IPS DF 19.7 (cell line): Measurements from ENCODE around the gene OLR1.

Source experiments
- DNase-seq: peaks from one replicate; pipeline ENCODE4 v3.0.0-alpha.2; 2013; ENCODE audit warnings: low read depth, low spot score

Gene OLR1

GRCh38 chr12:10153271-10154144 lies 18.4 kb downstream of the OLR1 start:
- peak; percentile 47 for DNase-seq

- no peak for DNase-seq
Observed at GRCh38 chr12:10151621-10152020, 20.3 kb downstream of the OLR1 start.

- DNase-seq: no peak
Observed at GRCh38 chr12:10147714-10148403, 24.1 kb downstream of the OLR1 start.

- no peak for DNase-seq
Observed at GRCh38 chr12:10142976-10143589, 28.8 kb downstream of the OLR1 start.

- no peak for DNase-seq
Observed at GRCh38 chr12:10140001-10140400, 31.9 kb downstream of the OLR1 start.

- no peak for DNase-seq
Observed at GRCh38 chr12:10136637-10137205, 35.2 kb downstream of the OLR1 start.

GRCh38 chr12:10135126-10135525 lies 36.8 kb downstream of the OLR1 start:
- no peak for DNase-seq

GRCh38 chr12:10132850-10133370 lies 39.0 kb downstream of the OLR1 start:
- no peak for DNase-seq

GRCh38 chr12:10131111-10131690 lies 40.7 kb downstream of the OLR1 start:
- DNase-seq: no peak

- no peak for DNase-seq
Observed at GRCh38 chr12:10130042-10130441, 41.9 kb downstream of the OLR1 start, which contains the start of gene CLEC7A. TSS of gene CLEC7A (minus strand) at chr12:10130199. CDS start at chr12:10130082, 117 bp downstream.

- no peak for DNase-seq
Observed at GRCh38 chr12:10128687-10129086, 43.2 kb downstream of the OLR1 start.

- DNase-seq: no peak
Observed at GRCh38 chr12:10126413-10126812, 45.5 kb downstream of the OLR1 start.

- DNase-seq: no peak
Observed at GRCh38 chr12:10122689-10123088, 49.2 kb downstream of the OLR1 start.

- DNase-seq: no peak
Observed at GRCh38 chr12:10121278-10121677, 50.7 kb downstream of the OLR1 start.

- no peak for DNase-seq
Observed at GRCh38 chr12:10119066-10119465, 52.9 kb downstream of the OLR1 start.

- no peak for DNase-seq
Observed at GRCh38 chr12:10115890-10116289, 56.0 kb downstream of the OLR1 start.

GRCh38 chr12:10115311-10115710 lies 56.6 kb downstream of the OLR1 start:
- no peak for DNase-seq

GRCh38 chr12:10113920-10114319 lies 58.0 kb downstream of the OLR1 start:
- DNase-seq: no peak

GRCh38 chr12:10113075-10113474 lies 58.9 kb downstream of the OLR1 start:
- no peak for DNase-seq

GRCh38 chr12:10111451-10111850 lies 60.5 kb downstream of the OLR1 start:
- DNase-seq: no peak

GRCh38 chr12:10110256-10110844 lies 61.6 kb downstream of the OLR1 start:
- no peak for DNase-seq
